Smooth muscle cell (in vitro differentiated cells): ENCODE measurements around the gene KCNK18. TPM values are rescaled to one million over a fixed set of nuclear protein-coding genes. Genes with fewer than 3 reads are reported as not detected.
"Not testable (repeated sequence)": the region's sequence is repeated elsewhere in the genome, so short reads cannot be mapped to it uniquely, and the experiment has no call there.

ENCODE experiments used
- DNase-seq: peaks from one replicate; lab custom pipeline; 2025; ENCODE audit not compliant: unreplicated experiment; lab: John Stamatoyannopoulos, UW
- H2AFZ ChIP-seq: fragments of 200-600 bp; sonication (generic); 2 replicates; pipeline ENCODE4 v1.6.0; 2016; ENCODE audit warnings: antibody characterized with exemption, low read depth, mild to moderate bottlenecking
- H3F3A ChIP-seq: fragments of 200-600 bp; sonication (generic); 2 replicates; pipeline ENCODE4 v1.6.0; 2017; ENCODE audit warnings: antibody characterized with exemption, low read depth
- H3K27ac ChIP-seq: fragments of 200-600 bp; sonication (generic); 2 replicates; pipeline ENCODE4 v1.5.1; 2016; ENCODE audit warnings: low read depth, mild to moderate bottlenecking
- H3K27me3 ChIP-seq: fragments of 200-600 bp; sonication (generic); 2 replicates; pipeline ENCODE4 v1.6.1; 2016; ENCODE audit warnings: low read depth, mild to moderate bottlenecking
- H3K36me3 ChIP-seq: fragments of 200-600 bp; sonication (generic); 2 replicates; pipeline ENCODE4 v1.5.1; 2016; ENCODE audit warnings: low read depth
- H3K4me1 ChIP-seq: fragments of 200-600 bp; sonication (generic); 2 replicates; pipeline ENCODE4 v1.5.1; 2016; ENCODE audit warnings: low read depth
- H3K4me2 ChIP-seq: fragments of 200-600 bp; sonication (generic); 2 replicates; pipeline ENCODE4 v1.6.0; 2016; ENCODE audit warnings: mild to moderate bottlenecking
- H3K4me3 ChIP-seq: fragments of 200-600 bp; sonication (generic); 2 replicates; pipeline ENCODE4 v1.5.1; 2016; ENCODE audit warnings: mild to moderate bottlenecking
- H3K79me2 ChIP-seq: fragments of 200-600 bp; sonication (generic); 2 replicates; pipeline ENCODE4 v1.6.0; 2016; ENCODE audit warnings: low read depth, mild to moderate bottlenecking
- H3K9ac ChIP-seq: fragments of 200-600 bp; sonication (generic); 2 replicates; pipeline ENCODE4 v1.6.0; 2016; ENCODE audit warnings: low read depth
- H3K9me3 ChIP-seq: fragments of 200-600 bp; sonication (generic); replicated peaks from 2 replicates; pipeline ENCODE4 v1.5.1; 2016; ENCODE audit warnings: low read depth
- H4K20me1 ChIP-seq: fragments of 200-600 bp; sonication (generic); 2 replicates; pipeline ENCODE4 v1.6.0; 2016; ENCODE audit warnings: low read depth
- WGBS: methylation state at CpG from one replicate; pipeline ENCODE4 v1.1.7; 2016; ENCODE audit warnings: low lambda C conversion rate; 5-methylcytosine and 5-hydroxymethylcytosine counted together
- polyA plus RNA-seq: library from polyadenylated mRNA; unstranded; fragments of >200 nt; fragmentation: Nextera tagmentation; extraction: Ambion mirVana; gene quantifications from 2 replicates; pipeline ENCODE4 v1.2.1, GENCODE V29; 2016
- total RNA-seq: library from RNA; depleted of rRNA; stranded (reverse); fragments of >200 nt; gene quantifications from 2 replicates; pipeline ENCODE4 v1.2.3, GENCODE V29; 2014
- TF ChIP-seq, protein P1 (sequence below): fragments of 200-600 bp; sonication (generic); IDR thresholded peaks from 2 replicates; pipeline ENCODE4 v1.5.1; 2017; ENCODE audit warnings: borderline replicate concordance, mild to moderate bottlenecking, antibody characterized with exemption; ENCODE audit not compliant: insufficient read depth, poor library complexity, severe bottlenecking

Gene KCNK18
- total and polyA plus RNA-seq, 2 experiments from 2014 or later: not detected

- no peak overlapping the region for H3K4me2 ChIP-seq
- no peaks in the 10 kb centered on the region for H4K20me1 ChIP-seq
- H3F3A ChIP-seq: no peaks in the 10 kb centered on the region
- H3K27ac ChIP-seq: no peak overlapping the region
- no peak for DNase-seq
- no peak overlapping the region for H3K9ac ChIP-seq
- no peaks in the 10 kb centered on the region for H3K79me2 ChIP-seq
- TF ChIP-seq, protein P1, sequence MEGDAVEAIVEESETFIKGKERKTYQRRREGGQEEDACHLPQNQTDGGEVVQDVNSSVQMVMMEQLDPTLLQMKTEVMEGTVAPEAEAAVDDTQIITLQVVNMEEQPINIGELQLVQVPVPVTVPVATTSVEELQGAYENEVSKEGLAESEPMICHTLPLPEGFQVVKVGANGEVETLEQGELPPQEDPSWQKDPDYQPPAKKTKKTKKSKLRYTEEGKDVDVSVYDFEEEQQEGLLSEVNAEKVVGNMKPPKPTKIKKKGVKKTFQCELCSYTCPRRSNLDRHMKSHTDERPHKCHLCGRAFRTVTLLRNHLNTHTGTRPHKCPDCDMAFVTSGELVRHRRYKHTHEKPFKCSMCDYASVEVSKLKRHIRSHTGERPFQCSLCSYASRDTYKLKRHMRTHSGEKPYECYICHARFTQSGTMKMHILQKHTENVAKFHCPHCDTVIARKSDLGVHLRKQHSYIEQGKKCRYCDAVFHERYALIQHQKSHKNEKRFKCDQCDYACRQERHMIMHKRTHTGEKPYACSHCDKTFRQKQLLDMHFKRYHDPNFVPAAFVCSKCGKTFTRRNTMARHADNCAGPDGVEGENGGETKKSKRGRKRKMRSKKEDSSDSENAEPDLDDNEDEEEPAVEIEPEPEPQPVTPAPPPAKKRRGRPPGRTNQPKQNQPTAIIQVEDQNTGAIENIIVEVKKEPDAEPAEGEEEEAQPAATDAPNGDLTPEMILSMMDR: no peak
- H3K9me3 ChIP-seq: no peaks in the 10 kb centered on the region
- no peaks in the 10 kb centered on the region for H3K4me1 ChIP-seq
- H2AFZ ChIP-seq: no peak overlapping the region
- H3K4me3 ChIP-seq: no peak overlapping the region
- H3K27me3 ChIP-seq: peaks cover 35% of the 10 kb centered on the region
- H3K36me3 ChIP-seq: no peaks in the 10 kb centered on the region
Observed at GRCh38 chr10:117228210-117228609, 30.9 kb downstream of the KCNK18 start.

- H4K20me1 ChIP-seq, H3K4me2 ChIP-seq, H3K9me3 ChIP-seq, DNase-seq, H3K4me1 ChIP-seq, H3K9ac ChIP-seq, H2AFZ ChIP-seq, H3K27ac ChIP-seq, H3K4me3 ChIP-seq, H3F3A ChIP-seq, H3K36me3 ChIP-seq, H3K79me2 ChIP-seq: not testable (repeated sequence)
- peaks cover 53% of the 10 kb centered on the region for H3K27me3 ChIP-seq
- 85% methylated on average over 4 of the region's 4 CpGs for WGBS
Observed at GRCh38 chr10:117230107-117230506, 32.8 kb downstream of the KCNK18 start.

DNA sequence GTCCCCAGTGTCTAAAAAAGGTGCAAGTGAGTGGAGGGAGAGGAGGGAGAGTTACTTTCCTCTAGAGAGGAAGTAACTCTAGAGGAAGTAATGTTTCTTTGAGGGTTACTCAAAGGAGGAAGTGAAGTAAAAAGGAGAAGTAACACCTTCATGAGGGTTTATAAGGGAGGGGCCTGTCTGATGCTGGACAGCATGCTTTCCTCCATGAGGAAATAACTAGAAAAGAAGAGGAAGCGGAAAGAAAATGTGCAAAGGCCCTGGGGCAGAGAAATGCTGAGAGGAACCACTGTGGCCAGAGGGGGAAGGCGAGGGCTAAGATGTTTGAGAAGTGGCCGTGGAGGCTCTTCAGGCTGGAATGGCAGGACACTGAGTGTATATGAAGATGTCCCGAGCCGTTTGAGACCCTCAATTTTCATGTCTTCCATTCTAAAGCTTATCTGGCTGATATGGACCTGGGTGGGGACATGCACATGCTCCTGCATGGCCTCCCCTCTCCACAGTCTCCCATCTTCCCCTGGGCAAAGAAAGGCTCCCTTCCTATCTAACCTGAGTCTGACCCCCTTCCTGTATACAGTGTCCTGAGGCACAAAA, 40.2 kb downstream of the KCNK18 start:
- no peaks in the 10 kb centered on the region for H3K79me2 ChIP-seq
- no peaks in the 10 kb centered on the region for H3K9me3 ChIP-seq
- H2AFZ ChIP-seq: no peak overlapping the region
- no peak overlapping the region for H3K4me2 ChIP-seq
- no peak overlapping the region for H3K9ac ChIP-seq
- no peaks in the 10 kb centered on the region for H3F3A ChIP-seq
- no peak overlapping the region for H3K27ac ChIP-seq
- no peaks in the 10 kb centered on the region for H4K20me1 ChIP-seq
- peaks cover 90% of the 10 kb centered on the region for H3K27me3 ChIP-seq
- TF ChIP-seq, protein P1: no peak
- 82% methylated on average over 5 of the region's 5 CpGs for WGBS
- no peaks in the 10 kb centered on the region for H3K36me3 ChIP-seq
- no peak for DNase-seq
- no peaks in the 10 kb centered on the region for H3K4me1 ChIP-seq
- H3K4me3 ChIP-seq: no peak overlapping the region

DNA sequence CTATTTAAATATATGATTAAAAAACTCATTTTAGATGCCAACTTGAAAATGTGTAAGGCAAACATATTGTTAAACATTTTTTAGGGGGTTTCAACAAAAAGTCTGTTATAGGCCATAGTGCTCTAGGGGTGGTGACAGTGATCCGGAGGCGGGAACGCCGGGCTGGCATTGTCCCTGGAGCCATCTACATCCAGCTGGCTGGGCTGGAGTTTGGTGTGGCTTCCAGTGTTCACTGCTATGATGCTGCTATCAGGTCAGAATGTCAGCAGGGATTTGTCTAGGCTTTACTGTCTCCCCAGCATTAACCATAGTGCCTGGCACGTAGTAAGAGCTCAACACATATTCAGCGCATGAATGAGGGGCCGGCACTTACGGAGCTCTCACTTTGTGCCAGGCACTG, 41.8 kb downstream of the KCNK18 start:
- Histone ChIP-seq H2AFZ (no peak overlapping the region), H4K20me1 (no peaks in the 10 kb centered on the region), H3K36me3 (no peaks in the 10 kb centered on the region), H3K4me2 (no peak overlapping the region), H3K4me1 (no peaks in the 10 kb centered on the region), H3K9ac (no peak overlapping the region), H3K27me3 (peaks cover 99% of the 10 kb centered on the region), H3F3A (no peaks in the 10 kb centered on the region), H3K4me3 (no peak overlapping the region), H3K9me3 (no peaks in the 10 kb centered on the region), H3K79me2 (no peaks in the 10 kb centered on the region), H3K27ac (no peak overlapping the region)
- WGBS: 81% methylated on average over 8 of the region's 8 CpGs
- DNase-seq: no peak
- TF ChIP-seq, protein P1: no peak
